Measurements from ENCODE around the gene ZYX. TPM values are rescaled to one million over a fixed set of nuclear protein-coding genes. Genes with fewer than 3 reads are reported as not detected.

The ZYX gene
- polyA plus RNA-seq, 2 of the 4 experiments (the other 2 are of a cell fraction) = 13.3 to 109 TPM

DNA sequence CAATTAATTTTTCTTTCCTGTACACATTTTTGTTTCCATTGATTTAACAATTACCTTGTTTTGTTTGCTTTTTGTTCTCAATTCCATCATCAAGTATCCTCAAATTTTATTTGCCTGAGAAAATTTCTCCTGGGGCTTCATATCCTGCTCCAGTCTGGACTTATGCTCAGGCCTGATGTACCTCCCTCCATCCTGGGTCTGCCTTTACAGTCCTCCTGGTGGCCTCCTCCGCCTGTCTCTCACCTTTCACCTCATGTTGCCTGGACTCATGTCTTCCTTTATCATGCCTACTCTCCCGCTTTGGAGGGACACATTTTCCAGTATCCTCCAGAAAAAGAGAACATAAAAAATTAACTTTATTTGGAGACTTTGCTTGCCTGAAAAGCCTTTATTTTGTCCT, 50.0 kb downstream of the ZYX start (continued):
- TF ChIP-seq, protein P1, sequence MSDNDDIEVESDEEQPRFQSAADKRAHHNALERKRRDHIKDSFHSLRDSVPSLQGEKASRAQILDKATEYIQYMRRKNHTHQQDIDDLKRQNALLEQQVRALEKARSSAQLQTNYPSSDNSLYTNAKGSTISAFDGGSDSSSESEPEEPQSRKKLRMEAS (IDR thresholded peaks at IDR 0.05) = no peak
- TF ChIP-seq ZC3H11A (IDR thresholded peaks at IDR 0.05) = no peak
- no peak for TF ChIP-seq RNF2 (IDR thresholded peaks at IDR 0.05; ENCODE audit: borderline replicate concordance, low read depth)
- TF ChIP-seq, protein P2, sequence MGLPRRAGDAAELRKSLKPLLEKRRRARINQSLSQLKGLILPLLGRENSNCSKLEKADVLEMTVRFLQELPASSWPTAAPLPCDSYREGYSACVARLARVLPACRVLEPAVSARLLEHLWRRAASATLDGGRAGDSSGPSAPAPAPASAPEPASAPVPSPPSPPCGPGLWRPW (IDR thresholded peaks at IDR 0.05) = no peak
- TF ChIP-seq, protein P3, sequence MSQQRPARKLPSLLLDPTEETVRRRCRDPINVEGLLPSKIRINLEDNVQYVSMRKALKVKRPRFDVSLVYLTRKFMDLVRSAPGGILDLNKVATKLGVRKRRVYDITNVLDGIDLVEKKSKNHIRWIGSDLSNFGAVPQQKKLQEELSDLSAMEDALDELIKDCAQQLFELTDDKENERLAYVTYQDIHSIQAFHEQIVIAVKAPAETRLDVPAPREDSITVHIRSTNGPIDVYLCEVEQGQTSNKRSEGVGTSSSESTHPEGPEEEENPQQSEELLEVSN (IDR thresholded peaks at IDR 0.05; ENCODE audit: borderline replicate concordance, low read depth) = no peak

DNA sequence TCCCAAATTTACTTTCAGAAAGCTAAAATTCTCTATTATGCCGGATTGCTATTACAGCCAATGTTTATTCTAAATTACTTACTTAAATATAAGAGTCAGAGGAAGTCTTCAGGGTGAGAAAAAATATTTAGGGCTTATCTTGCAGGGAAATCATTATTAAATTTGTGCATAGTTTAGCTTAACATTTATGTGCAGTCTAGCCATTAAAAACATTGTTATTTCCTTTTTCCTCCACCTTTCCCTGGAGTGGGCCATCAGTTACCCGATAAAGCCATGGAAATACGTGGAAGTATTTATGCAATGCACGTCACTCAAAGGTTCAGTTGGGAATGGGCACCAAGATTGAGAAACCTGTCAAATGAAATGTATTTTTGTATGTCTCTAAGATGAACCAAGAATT, 52.6 kb downstream of the ZYX start:
- WGBS (ENCODE audit: missing lambda C conversion rate) = 28% methylated on average over 4 of the region's 4 CpGs
- FAIRE-seq (no peak), ATAC-seq (no peak), DNase-seq (ENCODE audit: low read depth in 1 of 2, low spot score in 1 of 2) (no peak)
- ChIA-PET CTCF (interaction anchor here (0.8 to 1.7 kb wide), 2 partner anchors 12 to 17 kb away, joined by 3 to 4 read pairs; no protein-coding TSS in a partner anchor), POLR2A (no interaction called here)
- TF ChIP-seq, protein P4, sequence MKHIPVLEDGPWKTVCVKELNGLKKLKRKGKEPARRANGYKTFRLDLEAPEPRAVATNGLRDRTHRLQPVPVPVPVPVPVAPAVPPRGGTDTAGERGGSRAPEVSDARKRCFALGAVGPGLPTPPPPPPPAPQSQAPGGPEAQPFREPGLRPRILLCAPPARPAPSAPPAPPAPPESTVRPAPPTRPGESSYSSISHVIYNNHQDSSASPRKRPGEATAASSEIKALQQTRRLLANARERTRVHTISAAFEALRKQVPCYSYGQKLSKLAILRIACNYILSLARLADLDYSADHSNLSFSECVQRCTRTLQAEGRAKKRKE (CRISPR knock-in tag; IDR thresholded peaks at IDR 0.05; ENCODE audit: low read depth) = no peak
- TF ChIP-seq RAD21 (conservative IDR thresholded peaks at IDR 0.05 in 1 of 2, IDR thresholded peaks at IDR 0.05 in 1 of 2) (no peak), NPAS2 (CRISPR knock-in tag; IDR thresholded peaks at IDR 0.05; ENCODE audit: borderline replicate concordance) (no peak), RCOR1 (IDR thresholded peaks at IDR 0.05; ENCODE audit: low read depth, low read length) (no peak), ZC3H11A (IDR thresholded peaks at IDR 0.05) (no peak), JUN (IDR thresholded peaks at IDR 0.05) (no peak), NFE2L2 (conservative IDR thresholded peaks at IDR 0.05; ENCODE audit: low read length) (no peak)
- TF ChIP-seq, protein P5, sequence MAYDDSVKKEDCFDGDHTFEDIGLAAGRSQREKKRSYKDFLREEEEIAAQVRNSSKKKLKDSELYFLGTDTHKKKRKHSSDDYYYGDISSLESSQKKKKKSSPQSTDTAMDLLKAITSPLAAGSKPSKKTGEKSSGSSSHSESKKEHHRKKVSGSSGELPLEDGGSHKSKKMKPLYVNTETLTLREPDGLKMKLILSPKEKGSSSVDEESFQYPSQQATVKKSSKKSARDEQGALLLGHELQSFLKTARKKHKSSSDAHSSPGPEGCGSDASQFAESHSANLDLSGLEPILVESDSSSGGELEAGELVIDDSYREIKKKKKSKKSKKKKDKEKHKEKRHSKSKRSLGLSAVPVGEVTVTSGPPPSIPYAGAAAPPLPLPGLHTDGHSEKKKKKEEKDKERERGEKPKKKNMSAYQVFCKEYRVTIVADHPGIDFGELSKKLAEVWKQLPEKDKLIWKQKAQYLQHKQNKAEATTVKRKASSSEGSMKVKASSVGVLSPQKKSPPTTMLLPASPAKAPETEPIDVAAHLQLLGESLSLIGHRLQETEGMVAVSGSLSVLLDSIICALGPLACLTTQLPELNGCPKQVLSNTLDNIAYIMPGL (CRISPR knock-in tag; IDR thresholded peaks at IDR 0.05; ENCODE audit: borderline replicate concordance) = no peak
- Histone ChIP-seq H3K4me2 (no peak overlapping the region), H3K9me3 (no peaks in the 10 kb centered on the region), H3K4me3 (no peak overlapping the region), H3K27ac (no peak overlapping the region), H3K4me1 (0 out of 3 replicates have a peak, but pooled peaks cover 8% of the 10 kb centered on the region)

DNA sequence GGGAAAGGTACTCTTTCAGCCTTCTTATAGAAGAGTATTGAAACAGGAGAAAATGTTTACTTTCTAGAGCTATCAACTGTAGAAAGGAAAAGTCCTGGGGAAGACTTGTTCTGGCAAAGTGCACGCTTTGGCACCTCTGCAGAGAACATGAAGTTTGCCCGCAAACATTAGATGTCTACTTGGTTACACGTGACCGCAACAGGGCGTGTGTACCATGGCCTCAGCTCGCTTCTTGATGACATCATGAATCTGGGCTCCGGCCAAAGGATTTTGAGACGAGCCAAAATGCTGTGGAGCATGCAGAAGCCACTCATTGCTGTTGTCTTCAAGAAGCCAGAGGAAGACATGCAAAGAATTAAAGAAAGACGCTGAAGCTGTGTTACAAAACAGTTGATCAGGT, 53.5 kb downstream of the ZYX start:
- Histone ChIP-seq H3K27ac (no peak overlapping the region), H3K4me3 (no peak overlapping the region), H3K4me1 (0 out of 3 replicates have a peak, but pooled peaks cover 8% of the 10 kb centered on the region), H3K4me2 (peak overlapping the region; percentile 43), H3K9me3 (no peaks in the 10 kb centered on the region)
- TF ChIP-seq, protein P6, sequence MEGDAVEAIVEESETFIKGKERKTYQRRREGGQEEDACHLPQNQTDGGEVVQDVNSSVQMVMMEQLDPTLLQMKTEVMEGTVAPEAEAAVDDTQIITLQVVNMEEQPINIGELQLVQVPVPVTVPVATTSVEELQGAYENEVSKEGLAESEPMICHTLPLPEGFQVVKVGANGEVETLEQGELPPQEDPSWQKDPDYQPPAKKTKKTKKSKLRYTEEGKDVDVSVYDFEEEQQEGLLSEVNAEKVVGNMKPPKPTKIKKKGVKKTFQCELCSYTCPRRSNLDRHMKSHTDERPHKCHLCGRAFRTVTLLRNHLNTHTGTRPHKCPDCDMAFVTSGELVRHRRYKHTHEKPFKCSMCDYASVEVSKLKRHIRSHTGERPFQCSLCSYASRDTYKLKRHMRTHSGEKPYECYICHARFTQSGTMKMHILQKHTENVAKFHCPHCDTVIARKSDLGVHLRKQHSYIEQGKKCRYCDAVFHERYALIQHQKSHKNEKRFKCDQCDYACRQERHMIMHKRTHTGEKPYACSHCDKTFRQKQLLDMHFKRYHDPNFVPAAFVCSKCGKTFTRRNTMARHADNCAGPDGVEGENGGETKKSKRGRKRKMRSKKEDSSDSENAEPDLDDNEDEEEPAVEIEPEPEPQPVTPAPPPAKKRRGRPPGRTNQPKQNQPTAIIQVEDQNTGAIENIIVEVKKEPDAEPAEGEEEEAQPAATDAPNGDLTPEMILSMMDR (IDR thresholded peaks at IDR 0.05) = no peak
- TF ChIP-seq ZC3H11A (IDR thresholded peaks at IDR 0.05) = no peak
- no peak for TF ChIP-seq CEBPB (IDR thresholded peaks at IDR 0.05)
- no peak for TF ChIP-seq ZFP36 (IDR thresholded peaks at IDR 0.05; ENCODE audit: borderline replicate concordance, partially characterized antibody)
- no peak for TF ChIP-seq FOSB (CRISPR knock-in tag; IDR thresholded peaks at IDR 0.05)
- no peak for TF ChIP-seq RARB (CRISPR knock-in tag; IDR thresholded peaks at IDR 0.05)
- no peak for TF ChIP-seq RAD21 (conservative IDR thresholded peaks at IDR 0.05 in 1 of 2, IDR thresholded peaks at IDR 0.05 in 1 of 2)
- no peak for TF ChIP-seq KDM1A (IDR thresholded peaks at IDR 0.05; ENCODE audit: low read depth)
- no peak for TF ChIP-seq SMC3 (IDR thresholded peaks at IDR 0.05)
- no peak for TF ChIP-seq HDAC2 (IDR thresholded peaks at IDR 0.05)
- no peak for TF ChIP-seq EP300 (IDR thresholded peaks at IDR 0.05)
- TF ChIP-seq ESRRA (IDR thresholded peaks at IDR 0.05; ENCODE audit: borderline replicate concordance, low read length) = no peak
- TF ChIP-seq FOXS1 (CRISPR knock-in tag; IDR thresholded peaks at IDR 0.05) = no peak
- TF ChIP-seq, protein P4 (CRISPR knock-in tag; IDR thresholded peaks at IDR 0.05; ENCODE audit: low read depth) = no peak
- ChIA-PET POLR2A (no interaction called here), CTCF (interaction anchor here (0.6 to 1.7 kb wide), 2 partner anchors 18 to 77 kb away, joined by 3 to 4 read pairs; no protein-coding TSS in a partner anchor)
- 38% methylated on average over 9 of the region's 9 CpGs for WGBS (ENCODE audit: missing lambda C conversion rate)
- DNase-seq (ENCODE audit: low read depth in 1 of 2, low spot score in 1 of 2) (peak in 1 of 2 experiments; percentile 29), ATAC-seq (peak; percentile 39 to 44; a peak in 3 of 6 replicates), FAIRE-seq (no peak)
